Loucy (cell line): ENCODE data around the gene CNTNAP2.

Experiments used
- H2AFZ ChIP-seq: fragments of 200-600 bp; sonication (generic); 2 replicates; pipeline ENCODE4 v1.6.0; 2016; ENCODE audit warnings: antibody characterized with exemption, mild to moderate bottlenecking, low read length, moderate library complexity
- H3F3A ChIP-seq: fragments of 200-600 bp; 2 replicates; pipeline ENCODE4 v1.6.0; 2016; ENCODE audit warnings: antibody characterized with exemption, low read depth, mild to moderate bottlenecking
- H3K27me3 ChIP-seq: fragments of 200-600 bp; sonication (generic); 2 replicates; pipeline ENCODE4 v1.6.1; 2014; ENCODE audit warnings: low read length, mild to moderate bottlenecking; ENCODE audit not compliant: insufficient read depth, poor library complexity, severe bottlenecking
- H3K36me3 ChIP-seq: fragments of 200-600 bp; sonication (generic); 2 replicates; pipeline ENCODE4 v1.6.1; 2016; ENCODE audit warnings: low read length; ENCODE audit not compliant: insufficient read depth
- H3K4me1 ChIP-seq: fragments of 200-600 bp; sonication (generic); 2 replicates; pipeline ENCODE4 v1.5.1; 2014; ENCODE audit warnings: low read length, mild to moderate bottlenecking; ENCODE audit not compliant: insufficient read depth, poor library complexity, severe bottlenecking
- H3K4me2 ChIP-seq: fragments of 200-600 bp; sonication (generic); 2 replicates; pipeline ENCODE4 v1.6.0; 2014; ENCODE audit warnings: antibody characterized with exemption, low read length, low read depth, mild to moderate bottlenecking; ENCODE audit not compliant: poor library complexity, severe bottlenecking
- H3K4me3 ChIP-seq: fragments of 200-600 bp; sonication (generic); 2 replicates; pipeline ENCODE4 v1.5.1; 2014; ENCODE audit warnings: low read length, mild to moderate bottlenecking, mixed read lengths; ENCODE audit not compliant: poor library complexity, severe bottlenecking
- H3K79me2 ChIP-seq: fragments of 200-600 bp; sonication (generic); 2 replicates; pipeline ENCODE4 v1.6.1; 2014; ENCODE audit warnings: low read length; ENCODE audit not compliant: insufficient read depth
- H3K9ac ChIP-seq: fragments of 200-600 bp; sonication (generic); 2 replicates; pipeline ENCODE4 v1.6.0; 2014; ENCODE audit warnings: mild to moderate bottlenecking, low read depth, low read length, moderate library complexity; ENCODE audit not compliant: poor library complexity, severe bottlenecking
- H3K9me2 ChIP-seq: fragments of 200-600 bp; sonication (generic); replicated peaks from 2 replicates; pipeline ENCODE4 v1.6.1; 2016; ENCODE audit warnings: low read depth, low read length, mixed read lengths
- H3K9me3 ChIP-seq: fragments of 200-600 bp; sonication (generic); 2 replicates; pipeline ENCODE4 v1.6.1; 2014; ENCODE audit warnings: mild to moderate bottlenecking, antibody characterized with exemption, low read length, low read depth; ENCODE audit not compliant: insufficient read depth
- H4K20me1 ChIP-seq: fragments of 200-600 bp; sonication (generic); 2 replicates; pipeline ENCODE4 v1.6.0; 2014; ENCODE audit warnings: antibody characterized with exemption, low read length, mild to moderate bottlenecking; ENCODE audit not compliant: insufficient read depth, poor library complexity, severe bottlenecking
- EZH2phosphoT487 ChIP-seq: fragments of 200-600 bp; IDR thresholded peaks from 2 replicates; pipeline ENCODE4 v1.6.1; 2018; ENCODE audit warnings: antibody characterized with exemption, mild to moderate bottlenecking, moderate library complexity, borderline replicate concordance
- TF ChIP-seq, protein P1 (sequence below): fragments of 200-600 bp; sonication (generic); conservative IDR thresholded peaks from 2 replicates; pipeline ENCODE4 v1.5.1; 2014; ENCODE audit warnings: mild to moderate bottlenecking, antibody characterized with exemption, low read length

The CNTNAP2 gene

GRCh38 chr7:147443942-147444341 lies 1327.3 kb downstream of the CNTNAP2 start:
- no peaks in the 10 kb centered on the region for H4K20me1 ChIP-seq
- no peaks in the 10 kb centered on the region for H3K36me3 ChIP-seq
- TF ChIP-seq EZH2phosphoT487, result no peak
- TF ChIP-seq, protein P1, sequence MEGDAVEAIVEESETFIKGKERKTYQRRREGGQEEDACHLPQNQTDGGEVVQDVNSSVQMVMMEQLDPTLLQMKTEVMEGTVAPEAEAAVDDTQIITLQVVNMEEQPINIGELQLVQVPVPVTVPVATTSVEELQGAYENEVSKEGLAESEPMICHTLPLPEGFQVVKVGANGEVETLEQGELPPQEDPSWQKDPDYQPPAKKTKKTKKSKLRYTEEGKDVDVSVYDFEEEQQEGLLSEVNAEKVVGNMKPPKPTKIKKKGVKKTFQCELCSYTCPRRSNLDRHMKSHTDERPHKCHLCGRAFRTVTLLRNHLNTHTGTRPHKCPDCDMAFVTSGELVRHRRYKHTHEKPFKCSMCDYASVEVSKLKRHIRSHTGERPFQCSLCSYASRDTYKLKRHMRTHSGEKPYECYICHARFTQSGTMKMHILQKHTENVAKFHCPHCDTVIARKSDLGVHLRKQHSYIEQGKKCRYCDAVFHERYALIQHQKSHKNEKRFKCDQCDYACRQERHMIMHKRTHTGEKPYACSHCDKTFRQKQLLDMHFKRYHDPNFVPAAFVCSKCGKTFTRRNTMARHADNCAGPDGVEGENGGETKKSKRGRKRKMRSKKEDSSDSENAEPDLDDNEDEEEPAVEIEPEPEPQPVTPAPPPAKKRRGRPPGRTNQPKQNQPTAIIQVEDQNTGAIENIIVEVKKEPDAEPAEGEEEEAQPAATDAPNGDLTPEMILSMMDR, result no peak
- H3K4me3 ChIP-seq, result no peak overlapping the region
- no peaks in the 10 kb centered on the region for H3K9me3 ChIP-seq
- H2AFZ ChIP-seq, result no peak overlapping the region
- H3K4me1 ChIP-seq, result no peaks in the 10 kb centered on the region
- H3F3A ChIP-seq, result no peaks in the 10 kb centered on the region
- H3K9me2 ChIP-seq, result no peaks in the 10 kb centered on the region
- H3K4me2 ChIP-seq, result no peak overlapping the region
- no peaks in the 10 kb centered on the region for H3K79me2 ChIP-seq
- no peak overlapping the region for H3K9ac ChIP-seq
- H3K27me3 ChIP-seq, result no peaks in the 10 kb centered on the region

GRCh38 chr7:147452816-147453215 lies 1336.2 kb downstream of the CNTNAP2 start:
- Histone ChIP-seq H3K27me3 (no peaks in the 10 kb centered on the region), H3K79me2 (no peaks in the 10 kb centered on the region), H3K4me2 (no peak overlapping the region), H3K4me3 (no peak overlapping the region), H3F3A (no peaks in the 10 kb centered on the region), H4K20me1 (no peaks in the 10 kb centered on the region), H3K9me2 (no peaks in the 10 kb centered on the region), H3K9me3 (no peaks in the 10 kb centered on the region), H2AFZ (no peak overlapping the region), H3K36me3 (no peaks in the 10 kb centered on the region), H3K9ac (no peak overlapping the region), H3K4me1 (no peaks in the 10 kb centered on the region)
- TF ChIP-seq, protein P1, result no peak
- TF ChIP-seq EZH2phosphoT487, result no peak

GRCh38 chr7:147465223-147465622 lies 1348.6 kb downstream of the CNTNAP2 start:
- Histone ChIP-seq H3K27me3 (no peaks in the 10 kb centered on the region), H3K4me1 (no peaks in the 10 kb centered on the region), H3K9me2 (no peaks in the 10 kb centered on the region), H4K20me1 (no peaks in the 10 kb centered on the region), H3K4me2 (no peak overlapping the region), H2AFZ (no peak overlapping the region), H3K9ac (no peak overlapping the region), H3K4me3 (no peak overlapping the region), H3K9me3 (no peaks in the 10 kb centered on the region), H3F3A (no peaks in the 10 kb centered on the region), H3K79me2 (no peaks in the 10 kb centered on the region), H3K36me3 (no peaks in the 10 kb centered on the region)
- TF ChIP-seq, protein P1, result no peak
- no peak for TF ChIP-seq EZH2phosphoT487
